Nephron progenitor cell (in vitro differentiated cells): Measurements from ENCODE around the gene ZNF324.
A peak's percentile ranks its signal among the peaks of the same experiment; 100 is the strongest.
"Not testable (repeated sequence)": the region's sequence is repeated elsewhere in the genome, so short reads cannot be mapped to it uniquely, and the experiment has no call there.

ENCODE experiments used
- DNase-seq: peaks from one replicate; pipeline ENCODE4 v3.0.0; 2021
- H3K27ac Mint-ChIP-seq: 2 replicates; pipeline ENCODE4 v1.8.0; 2021; ENCODE audit warnings: mild to moderate bottlenecking, moderate library complexity, mixed read lengths
- H3K27me3 Mint-ChIP-seq: 2 replicates; pipeline ENCODE4 v1.8.0; 2021; ENCODE audit warnings: mild to moderate bottlenecking, low read depth, mixed read lengths; ENCODE audit not compliant: poor library complexity
- H3K36me3 Mint-ChIP-seq: 2 replicates; pipeline ENCODE4 v1.8.0; 2021; ENCODE audit warnings: low read depth, mixed read lengths
- H3K4me1 Mint-ChIP-seq: 2 replicates; pipeline ENCODE4 v1.8.0; 2021; ENCODE audit warnings: mixed read lengths
- H3K4me3 Mint-ChIP-seq: 2 replicates; pipeline ENCODE4 v1.8.0; 2021; ENCODE audit warnings: mild to moderate bottlenecking, moderate library complexity, mixed read lengths
- H3K9me3 Mint-ChIP-seq: 2 replicates; pipeline ENCODE4 v1.8.0; 2021; ENCODE audit warnings: mild to moderate bottlenecking, moderate library complexity, mixed read lengths
- TF ChIP-seq, protein P1 (sequence below): fragments of 200-600 bp; sonication (generic); IDR thresholded peaks from 2 replicates; pipeline ENCODE4 v1.5.0; 2021; ENCODE audit warnings: antibody characterized with exemption

Gene ZNF324

DNA sequence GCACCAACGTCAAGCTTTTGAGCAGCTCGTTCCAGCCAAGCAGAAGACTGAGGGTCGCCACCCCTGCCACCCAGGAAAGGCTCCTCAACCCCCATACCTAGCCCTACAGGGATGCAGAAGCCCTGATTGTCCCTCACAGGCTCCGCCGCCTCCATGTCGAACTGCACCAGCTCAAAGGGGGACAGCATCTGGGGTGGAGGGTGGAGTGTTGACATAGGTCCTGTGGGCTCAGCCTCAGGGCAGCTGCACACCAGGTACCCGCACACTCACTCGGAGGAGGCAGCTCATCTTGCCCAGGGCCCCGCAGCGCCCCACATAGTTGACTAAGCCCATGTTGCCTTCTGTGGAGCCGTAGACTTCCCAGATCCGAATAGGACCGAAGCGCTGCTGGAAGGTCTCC, 33.4 kb downstream of the ZNF324 start:
- DNase-seq, result no peak
- peak overlapping the region; percentile 93 for H3K4me3 Mint-ChIP-seq
- no peak overlapping the region for H3K27ac Mint-ChIP-seq
- peaks cover 5% of the 10 kb centered on the region for H3K36me3 Mint-ChIP-seq
- H3K27me3 Mint-ChIP-seq, result peaks cover 8% of the 10 kb centered on the region
- TF ChIP-seq, protein P1, sequence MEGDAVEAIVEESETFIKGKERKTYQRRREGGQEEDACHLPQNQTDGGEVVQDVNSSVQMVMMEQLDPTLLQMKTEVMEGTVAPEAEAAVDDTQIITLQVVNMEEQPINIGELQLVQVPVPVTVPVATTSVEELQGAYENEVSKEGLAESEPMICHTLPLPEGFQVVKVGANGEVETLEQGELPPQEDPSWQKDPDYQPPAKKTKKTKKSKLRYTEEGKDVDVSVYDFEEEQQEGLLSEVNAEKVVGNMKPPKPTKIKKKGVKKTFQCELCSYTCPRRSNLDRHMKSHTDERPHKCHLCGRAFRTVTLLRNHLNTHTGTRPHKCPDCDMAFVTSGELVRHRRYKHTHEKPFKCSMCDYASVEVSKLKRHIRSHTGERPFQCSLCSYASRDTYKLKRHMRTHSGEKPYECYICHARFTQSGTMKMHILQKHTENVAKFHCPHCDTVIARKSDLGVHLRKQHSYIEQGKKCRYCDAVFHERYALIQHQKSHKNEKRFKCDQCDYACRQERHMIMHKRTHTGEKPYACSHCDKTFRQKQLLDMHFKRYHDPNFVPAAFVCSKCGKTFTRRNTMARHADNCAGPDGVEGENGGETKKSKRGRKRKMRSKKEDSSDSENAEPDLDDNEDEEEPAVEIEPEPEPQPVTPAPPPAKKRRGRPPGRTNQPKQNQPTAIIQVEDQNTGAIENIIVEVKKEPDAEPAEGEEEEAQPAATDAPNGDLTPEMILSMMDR, result no peak
- H3K9me3 Mint-ChIP-seq, result peaks cover 7% of the 10 kb centered on the region
- peaks cover 26% of the 10 kb centered on the region for H3K4me1 Mint-ChIP-seq

DNA sequence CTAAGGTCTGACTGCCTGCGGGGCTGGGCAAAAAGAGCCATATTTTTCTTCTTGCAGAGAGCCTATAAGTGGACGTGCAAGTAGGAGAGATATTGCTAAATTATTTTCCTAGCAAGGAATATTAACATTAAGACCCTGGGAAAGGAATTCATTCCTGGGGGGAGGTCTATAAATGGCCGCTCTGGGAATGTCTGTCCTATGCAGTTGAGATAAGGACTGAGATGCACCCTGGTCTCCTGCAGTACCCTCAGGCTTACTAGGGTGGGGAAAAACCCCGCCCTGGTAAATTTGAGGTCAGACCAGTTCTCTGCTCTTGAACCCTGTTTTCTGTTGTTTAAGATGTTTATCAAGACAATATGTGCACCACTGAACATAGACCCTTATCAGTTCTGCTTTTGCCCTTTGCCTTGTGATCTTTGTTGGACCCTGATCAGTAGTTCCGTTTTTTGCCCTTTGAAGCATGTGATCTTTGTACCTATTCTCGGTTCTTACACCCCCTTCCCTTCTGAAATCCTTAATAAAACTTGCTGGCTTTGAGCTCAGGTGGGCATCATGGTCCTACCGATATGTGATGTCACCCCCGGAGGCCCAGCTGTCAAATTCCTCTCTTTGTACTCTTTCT, 40.8 kb downstream of the ZNF324 start:
- Mint-ChIP-seq H3K27me3 (peaks cover 11% of the 10 kb centered on the region), H3K4me1 (peaks cover 11% of the 10 kb centered on the region), H3K9me3 (peaks cover 25% of the 10 kb centered on the region), H3K36me3 (peaks cover 22% of the 10 kb centered on the region)
- not testable (repeated sequence) for H3K27ac Mint-ChIP-seq, DNase-seq, H3K4me3 Mint-ChIP-seq

DNA sequence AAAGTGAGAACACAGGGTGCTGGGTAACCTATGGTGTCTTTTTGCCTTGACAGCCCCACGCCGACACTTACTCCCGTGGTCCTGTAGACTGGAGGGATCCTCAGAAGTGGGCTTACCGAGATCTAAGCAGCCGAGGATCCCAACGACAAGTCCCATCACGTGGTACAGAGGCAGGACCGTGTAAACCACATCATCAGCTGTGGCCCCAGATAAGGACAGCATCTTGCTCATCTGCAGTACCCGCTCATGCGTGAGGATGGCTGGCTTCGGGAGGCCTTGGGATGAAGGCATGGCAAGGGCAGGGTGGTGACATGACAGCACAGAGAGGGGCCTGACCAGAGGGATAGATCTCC, 42.8 kb downstream of the ZNF324 start:
- Mint-ChIP-seq H3K4me3 (no peak overlapping the region), H3K9me3 (peaks cover 18% of the 10 kb centered on the region), H3K27me3 (peaks cover 6% of the 10 kb centered on the region), H3K36me3 (peaks cover 22% of the 10 kb centered on the region), H3K4me1 (peaks cover 19% of the 10 kb centered on the region), H3K27ac (peak overlapping the region; percentile 58)
- DNase-seq, result no peak
- TF ChIP-seq, protein P1, result no peak

DNA sequence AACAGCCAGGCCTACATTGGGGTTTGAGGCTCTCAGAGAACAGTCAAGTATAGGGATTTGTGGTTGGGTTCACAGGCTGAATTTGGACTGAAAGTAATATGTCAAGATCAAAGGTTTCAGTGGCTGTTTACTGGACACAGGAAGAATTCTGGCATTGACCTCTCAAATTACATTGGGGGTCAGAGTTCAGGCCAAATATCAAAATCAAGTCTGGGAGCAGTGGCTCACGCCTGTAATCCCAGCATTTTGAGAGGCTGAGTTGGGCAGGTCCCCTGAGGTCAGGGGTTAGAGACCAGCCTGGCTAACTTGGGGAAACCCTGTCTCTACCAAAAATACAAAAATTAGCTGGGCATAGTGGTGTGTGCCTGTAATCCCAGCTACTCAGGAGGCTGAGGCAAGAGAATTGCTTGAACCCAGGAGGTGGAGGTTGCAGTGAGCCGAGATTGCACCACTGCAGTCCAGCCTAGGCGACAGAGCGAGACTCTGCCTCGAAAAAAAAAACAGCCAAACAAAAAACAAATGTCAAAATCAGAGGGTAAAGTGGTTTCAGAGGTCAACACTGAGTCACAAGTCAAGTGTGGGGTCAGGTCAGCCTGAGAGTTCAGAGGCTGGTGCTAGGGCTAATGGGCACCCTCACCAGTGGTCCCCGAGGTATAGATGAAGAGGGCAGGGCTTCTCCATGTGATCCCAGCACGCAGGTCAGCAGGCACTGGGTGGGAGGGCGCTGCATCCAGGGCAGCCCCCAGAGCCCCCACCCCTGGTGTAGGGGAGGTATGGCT, 43.4 kb downstream of the ZNF324 start:
- DNase-seq, result no peak
- Mint-ChIP-seq H3K27ac (peak overlapping the region; percentile 58), H3K27me3 (peaks cover 6% of the 10 kb centered on the region), H3K36me3 (peaks cover 22% of the 10 kb centered on the region), H3K4me3 (no peak overlapping the region), H3K9me3 (peaks cover 18% of the 10 kb centered on the region), H3K4me1 (peaks cover 24% of the 10 kb centered on the region)
- TF ChIP-seq, protein P1, result no peak

DNA sequence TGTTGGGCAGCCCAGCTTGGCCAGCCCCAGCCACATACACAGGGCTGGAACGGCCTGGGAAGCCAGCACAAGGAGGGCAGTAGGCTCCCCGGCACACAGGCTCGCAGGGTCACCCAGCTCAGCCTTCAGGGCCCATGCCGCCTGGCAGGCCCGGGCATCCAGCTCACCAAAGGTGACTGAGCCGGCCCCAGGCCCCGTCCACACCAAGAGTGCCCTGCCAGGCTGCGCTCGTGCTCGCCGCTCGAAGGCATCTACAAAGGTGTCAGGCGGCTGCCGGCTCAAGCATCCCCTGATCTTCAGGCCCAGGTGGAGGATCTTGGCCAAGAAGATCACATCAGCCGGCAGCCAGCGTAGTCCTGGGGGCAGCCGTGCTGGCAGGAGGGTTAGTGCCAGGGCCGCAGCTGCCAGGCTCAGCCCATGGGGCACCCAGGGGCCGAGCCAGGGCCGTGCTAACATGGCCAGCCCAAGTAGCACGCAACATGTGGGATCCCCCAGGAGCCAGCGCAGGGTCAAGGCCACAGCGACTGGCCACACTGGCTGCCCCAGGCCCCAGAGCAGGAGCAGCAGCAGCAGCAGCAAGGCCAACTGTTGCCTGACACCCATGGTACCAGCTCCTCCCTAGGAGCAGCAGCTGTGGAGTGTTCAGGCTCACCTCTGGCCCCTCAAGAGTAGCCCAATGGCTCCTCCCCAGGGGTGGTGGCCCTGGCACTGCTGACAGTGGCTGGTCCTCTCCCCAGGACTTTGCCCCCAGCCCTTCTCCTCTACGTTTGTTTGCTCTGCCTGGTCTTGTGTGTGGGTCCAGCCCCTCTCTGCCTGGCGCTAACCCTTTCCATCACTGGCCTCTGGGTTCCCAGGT, 44.7 kb downstream of the ZNF324 start, which contains the start of gene SLC27A5:
Gene SLC27A5, minus strand, starts transcription at position 640 of the 856 bp plus-strand sequence. Its CDS starts 37 bp downstream, at position 603.
- peaks cover 24% of the 10 kb centered on the region for H3K36me3 Mint-ChIP-seq
- DNase-seq, result no peak
- H3K9me3 Mint-ChIP-seq, result peaks cover 14% of the 10 kb centered on the region
- TF ChIP-seq, protein P1, result no peak
- no peak within 1 kb of the TSS for H3K4me3 Mint-ChIP-seq
- H3K27ac Mint-ChIP-seq, result no peak within 1 kb of the TSS
- peaks cover 35% of the 10 kb centered on the region for H3K4me1 Mint-ChIP-seq
- H3K27me3 Mint-ChIP-seq, result peaks cover 6% of the 10 kb centered on the region

DNA sequence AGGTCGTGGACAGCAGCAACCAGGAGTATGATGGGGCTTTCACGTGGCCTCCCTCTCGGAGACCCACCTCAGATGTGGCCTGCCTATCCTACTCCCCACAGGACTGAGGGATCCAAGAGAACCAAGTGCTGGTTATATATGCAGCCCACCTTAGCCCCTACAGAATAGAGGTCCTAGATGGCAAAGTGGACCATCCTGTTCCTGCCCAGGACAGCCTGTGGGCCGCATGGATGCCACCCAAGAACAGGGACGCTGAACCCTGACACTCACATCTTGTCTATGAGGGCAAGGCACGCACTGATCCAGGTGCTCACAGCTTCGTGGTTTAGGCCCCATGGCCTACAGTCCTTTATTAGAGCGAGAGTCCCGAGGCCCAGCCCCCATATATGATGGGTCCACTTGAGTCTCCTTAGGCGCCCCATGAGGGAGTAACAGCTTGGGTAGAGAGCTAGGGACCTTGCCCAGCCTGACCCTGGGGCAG, 46.4 kb downstream of the ZNF324 start:
- Mint-ChIP-seq H3K4me1 (peaks cover 43% of the 10 kb centered on the region), H3K27ac (no peak overlapping the region), H3K9me3 (peaks cover 3% of the 10 kb centered on the region), H3K36me3 (peaks cover 13% of the 10 kb centered on the region), H3K27me3 (peaks cover 6% of the 10 kb centered on the region), H3K4me3 (no peak overlapping the region)
- DNase-seq, result no peak
- TF ChIP-seq, protein P1, result no peak
